Keratinocyte (primary cell): ENCODE results near the gene PRKCH. TPM values are rescaled to one million over a fixed set of nuclear protein-coding genes. Genes with fewer than 3 reads are reported as not detected.
A peak's percentile ranks its signal among the peaks of the same experiment; 100 is the strongest.

Experiments used
- DNase-seq: peaks from one replicate; pipeline ENCODE4 v3.0.0-alpha.2; 2011; ENCODE audit warnings: low read depth, missing footprints, low spot score
- FAIRE-seq: peaks from 2 replicates; lab custom pipeline; 2011; peaks lifted over from hg19 to GRCh38; lab: Jason Lieb, UNC
- H2AFZ ChIP-seq: 2 replicates; pipeline ENCODE4 v1.6.0; 2012; ENCODE audit warnings: low read length, control low read depth, inconsistent platforms; ENCODE audit not compliant: control insufficient read depth
- H3K27ac ChIP-seq: 2 replicates; pipeline ENCODE4 v1.5.1; 2011; ENCODE audit warnings: low read length; ENCODE audit not compliant: control insufficient read depth, insufficient read depth
- H3K27me3 ChIP-seq: 3 replicates; pipeline ENCODE4 v1.6.0; 2011; ENCODE audit warnings: low read length; ENCODE audit not compliant: control insufficient read depth, insufficient read depth; ENCODE audit errors: extremely low read depth
- H3K36me3 ChIP-seq, 2 experiments: 2 replicates in 1 of 2; 3 replicates in 1 of 2; pipeline ENCODE4 v1.5.1; 2011; ENCODE audit warnings: low read length in 2 of 2, mild to moderate bottlenecking in 1 of 2; ENCODE audit not compliant: control insufficient read depth in 2 of 2, insufficient read depth in 2 of 2; ENCODE audit errors: extremely low read depth in 1 of 2
- H3K4me1 ChIP-seq: 3 replicates; pipeline ENCODE4 v1.5.1; 2011; ENCODE audit warnings: low read length; ENCODE audit not compliant: control insufficient read depth, insufficient read depth; ENCODE audit errors: extremely low read depth
- H3K4me2 ChIP-seq: 3 replicates; pipeline ENCODE4 v1.6.0; 2011; ENCODE audit warnings: low read depth, low read length; ENCODE audit not compliant: control insufficient read depth, insufficient read depth; ENCODE audit errors: extremely low read depth
- H3K4me3 ChIP-seq, 3 experiments: fragments of 200-600 bp in 1 of 3; sonication (generic) in 1 of 3; 2 replicates in 2 of 3; 3 replicates in 1 of 3; pipeline ENCODE4 v1.5.1; 2011 to 2016; ENCODE audit warnings: low read length in 3 of 3, mild to moderate bottlenecking in 3 of 3, control low read depth in 2 of 3, inconsistent platforms in 1 of 3, low read depth in 1 of 3, mixed read lengths in 1 of 3, mixed run types in 1 of 3, moderate library complexity in 1 of 3; ENCODE audit not compliant: control insufficient read depth in 2 of 3, insufficient read depth in 2 of 3; ENCODE audit errors: extremely low read depth in 1 of 3
- H3K79me2 ChIP-seq: 2 replicates; pipeline ENCODE4 v1.6.0; 2012; ENCODE audit warnings: low read length; ENCODE audit not compliant: control insufficient read depth, insufficient read depth
- H3K9ac ChIP-seq: 3 replicates; pipeline ENCODE4 v1.6.0; 2011; ENCODE audit warnings: low read length; ENCODE audit not compliant: control insufficient read depth, insufficient read depth; ENCODE audit errors: extremely low read depth
- H3K9me1 ChIP-seq: 3 replicates; pipeline ENCODE4 v1.6.0; 2011; ENCODE audit warnings: low read length; ENCODE audit not compliant: control insufficient read depth, insufficient read depth; ENCODE audit errors: extremely low read depth
- H3K9me3 ChIP-seq: 2 replicates; pipeline ENCODE4 v1.5.1; 2012; ENCODE audit warnings: low read depth, low read length; ENCODE audit not compliant: control insufficient read depth
- H4K20me1 ChIP-seq: 3 replicates; pipeline ENCODE4 v1.6.0; 2011; ENCODE audit warnings: low read length; ENCODE audit not compliant: control insufficient read depth, insufficient read depth; ENCODE audit errors: extremely low read depth
- CTCF ChIP-seq, 3 experiments: IDR thresholded peaks in 1 of 3; conservative IDR thresholded peaks in 1 of 3; optimal IDR thresholded peaks in 1 of 3; 2 replicates in 2 of 3; 3 replicates in 1 of 3; pipeline versions ENCODE3 to v1.5.1; 2011; ENCODE audit warnings: low read length in 3 of 3, mild to moderate bottlenecking in 3 of 3, moderate library complexity in 2 of 3, control low read depth in 1 of 3, inconsistent platforms in 1 of 3; ENCODE audit not compliant: insufficient read depth in 2 of 3; ENCODE audit errors: extremely low read depth in 1 of 3
- EZH2 ChIP-seq: IDR thresholded peaks from one replicate; pipeline ENCODE4 v1.6.1; 2012; ENCODE audit warnings: inconsistent platforms, mild to moderate bottlenecking, low read length, moderate library complexity
- dilution Hi-C: fragments of 300-500 bp; cut with MboI; formaldehyde crosslinking; loops from one replicate; pipeline ENCODE4 v1.7.0; 2020; ENCODE audit warnings: low sequenced_read_pairs; ENCODE audit not compliant: extremely low pct_ligation_motif_present
- polyA plus RNA-seq, 5 experiments: library from polyadenylated mRNA; depleted of rRNA in 3 of 5; stranded (reverse) in 3 of 5; stranded (forward) in 1 of 5; unstranded in 1 of 5; fragments of >200 nt; gene quantifications; 1 replicate in 1 of 5; 2 replicates in 3 of 5; 3 replicates in 1 of 5; pipeline versions ENCODE4 v1.2.1 to v1.2.3, GENCODE V29; 2011 to 2012; ENCODE audit warnings: missing spikeins in 2 of 5, low read depth in 1 of 5, low replicate concordance in 1 of 5

Gene PRKCH
- polyA plus RNA-seq, 1 donor (not counting 4 experiments of a cell fraction or from before 2014, with no cell fraction given) = 13.7 TPM

DNA sequence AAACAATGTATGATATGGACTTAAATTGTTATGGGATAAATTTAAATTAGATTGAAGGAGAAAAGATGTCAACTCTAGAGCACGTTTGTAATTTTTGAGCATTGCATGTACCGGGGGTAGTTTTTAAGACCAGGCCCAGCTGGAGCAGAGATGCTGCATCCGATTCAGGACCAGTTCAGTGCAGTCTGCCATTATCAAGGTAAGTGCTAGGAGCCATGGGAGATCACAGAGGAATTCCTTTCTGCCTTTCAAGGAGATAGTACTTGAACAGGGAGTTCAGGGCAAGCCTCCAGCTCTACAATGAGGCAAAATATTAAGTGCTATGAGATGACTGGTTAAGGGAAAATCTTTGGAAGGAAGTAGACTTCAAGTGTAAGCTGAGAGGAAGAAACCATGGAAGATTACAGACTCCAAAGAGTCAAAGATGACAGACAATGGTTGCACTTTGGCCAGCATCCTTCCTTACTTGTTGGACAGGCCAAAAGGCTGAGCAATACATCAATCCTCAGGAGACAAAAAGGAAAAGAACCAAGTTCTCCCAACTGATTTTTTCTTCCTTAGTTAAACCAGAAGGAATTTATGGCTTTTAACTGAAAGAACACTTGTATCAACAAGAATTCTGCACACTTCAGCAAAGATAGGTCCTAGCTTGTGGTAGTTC, 260.7 kb downstream of the PRKCH start:
- H4K20me1 ChIP-seq = no peaks in the 10 kb centered on the region

GRCh38 chr14:61582815-61583214, 261.4 kb downstream of the PRKCH start:
- Histone ChIP-seq H3K27ac (no peak overlapping the region), H4K20me1 (no peaks in the 10 kb centered on the region), H3K27me3 (no peaks in the 10 kb centered on the region), H3K79me2 (no peaks in the 10 kb centered on the region), H3K36me3 (no peaks in the 10 kb centered on the region), H3K4me2 (no peak overlapping the region), H3K9me1 (peaks cover 5% of the 10 kb centered on the region), H3K9me3 (no peaks in the 10 kb centered on the region), H2AFZ (no peak overlapping the region), H3K4me3 (no peak overlapping the region), H3K9ac (no peak overlapping the region), H3K4me1 (peaks cover 35% of the 10 kb centered on the region)
- no peak for DNase-seq
- dilution Hi-C loops = no loop called here
- FAIRE-seq = no peak
- TF ChIP-seq EZH2 (no peak), CTCF (optimal IDR thresholded peaks at IDR 0.05 in 1 of 3, IDR thresholded peaks at IDR 0.05 in 1 of 3, conservative IDR thresholded peaks at IDR 0.05 in 1 of 3; ENCODE audit: extremely low read depth in 1 of 3, insufficient read depth in 2 of 3, low read length in 3 of 3) (no peak)

More for the DNA sequence above, 260.7 kb downstream of the PRKCH start:
- Histone ChIP-seq H2AFZ (no peak overlapping the region), H3K79me2 (no peaks in the 10 kb centered on the region), H3K36me3 (no peaks in the 10 kb centered on the region), H3K4me2 (no peak overlapping the region), H3K27me3 (no peaks in the 10 kb centered on the region), H3K9me1 (peaks cover 5% of the 10 kb centered on the region), H3K27ac (no peak overlapping the region), H3K4me1 (peaks cover 28% of the 10 kb centered on the region), H3K9ac (no peak overlapping the region), H3K9me3 (no peaks in the 10 kb centered on the region), H3K4me3 (no peak overlapping the region)
- FAIRE-seq (peak; percentile 46), DNase-seq (no peak)
- dilution Hi-C loops = no loop called here
- no peak for TF ChIP-seq EZH2

DNA sequence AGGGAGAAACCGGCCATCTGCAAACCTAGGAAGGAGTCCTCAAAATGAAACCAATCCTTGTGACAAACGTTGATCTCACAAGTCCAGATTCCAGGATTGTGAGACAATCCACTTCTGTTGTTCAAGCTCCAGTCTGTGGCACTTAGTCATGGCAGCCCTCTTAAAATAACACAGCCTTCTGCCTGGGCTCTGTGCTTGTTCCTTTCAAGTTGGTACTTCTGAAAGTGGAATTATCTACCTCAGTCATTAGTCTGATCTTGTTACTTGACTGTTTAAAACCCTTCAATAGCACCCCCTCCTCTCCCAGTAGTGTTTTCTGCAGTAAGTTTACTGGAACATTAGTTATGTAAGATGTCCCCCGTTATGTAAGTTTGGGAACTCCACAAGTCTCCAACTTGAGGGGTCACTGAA, 263.0 kb downstream of the PRKCH start:
- no peak overlapping the region for H3K27ac ChIP-seq
- peak; percentile 69 for FAIRE-seq
- H3K36me3 ChIP-seq = no peaks in the 10 kb centered on the region
- H3K27me3 ChIP-seq = no peaks in the 10 kb centered on the region
- no peaks in the 10 kb centered on the region for H3K9me3 ChIP-seq
- peak overlapping the region; percentile 3 for H3K4me2 ChIP-seq
- H3K9me1 ChIP-seq = peaks cover 5% of the 10 kb centered on the region
- peak overlapping the region; percentile 39 for H2AFZ ChIP-seq
- no peak overlapping the region for H3K4me3 ChIP-seq
- H4K20me1 ChIP-seq = no peaks in the 10 kb centered on the region
- no peak for DNase-seq
- TF ChIP-seq EZH2 (no peak), CTCF (optimal IDR thresholded peaks at IDR 0.05 in 1 of 3, IDR thresholded peaks at IDR 0.05 in 1 of 3, conservative IDR thresholded peaks at IDR 0.05 in 1 of 3; ENCODE audit: extremely low read depth in 1 of 3, insufficient read depth in 2 of 3, low read length in 3 of 3) (no peak)
- dilution Hi-C loops = no loop called here
- H3K79me2 ChIP-seq = no peaks in the 10 kb centered on the region
- no peak overlapping the region for H3K9ac ChIP-seq
- peaks cover 35% of the 10 kb centered on the region for H3K4me1 ChIP-seq
